OCI-LY7 (cell line): ENCODE data around the gene MARK2.

Experiments
- CTCF ChIP-seq: fragments of 200-600 bp; sonication (generic); conservative IDR thresholded peaks from 2 replicates; pipeline ENCODE4 v1.5.1; 2014; ENCODE audit warnings: mild to moderate bottlenecking, antibody characterized with exemption, low read length, moderate library complexity, mixed read lengths
- EZH2phosphoT487 ChIP-seq: fragments of 200-600 bp; sonication (generic); IDR thresholded peaks from 2 replicates; pipeline ENCODE4 v1.6.1; 2018; ENCODE audit warnings: low read depth, borderline replicate concordance, mild to moderate bottlenecking, mixed run types, antibody characterized with exemption, low read length, moderate library complexity, mixed read lengths

GRCh38 chr11:63793161-63793560, 45.7 kb upstream of the MARK2 start:
- no peak for TF ChIP-seq CTCF
- no peak for TF ChIP-seq EZH2phosphoT487
